Dermis blood vessel endothelial cell (primary cell): ENCODE results near the gene DEFB129. TPM values are rescaled to one million over a fixed set of nuclear protein-coding genes. Genes with fewer than 3 reads are reported as not detected.
"Not testable (repeated sequence)": the region's sequence is repeated elsewhere in the genome, so short reads cannot be mapped to it uniquely, and the experiment has no call there.

ENCODE experiments used
- DNase-seq: peaks from one replicate; pipeline ENCODE4 v3.0.0; 2010
- total RNA-seq: library from RNA; depleted of rRNA; stranded (reverse); fragments of >200 nt; gene quantifications from 2 replicates; pipeline ENCODE4 v1.2.3, GENCODE V29; 2014

The DEFB129 gene
- total RNA-seq, 1 donor from 2014 or later, result not detected

GRCh38 chr20:253447-253846, 26.4 kb downstream of the DEFB129 start:
- DNase-seq, result not testable (repeated sequence)

GRCh38 chr20:257419-257818, 30.4 kb downstream of the DEFB129 start, which contains the start of gene DEFB132:
DEFB132 (plus strand) TSS chr20:257724; CDS start chr20:257779, 55 bp downstream.
- DNase-seq, result no peak

- no peak for DNase-seq
These were observed 31.3 kb downstream of the DEFB129 start for GRCh38 chr20:258269-258858.

DNA sequence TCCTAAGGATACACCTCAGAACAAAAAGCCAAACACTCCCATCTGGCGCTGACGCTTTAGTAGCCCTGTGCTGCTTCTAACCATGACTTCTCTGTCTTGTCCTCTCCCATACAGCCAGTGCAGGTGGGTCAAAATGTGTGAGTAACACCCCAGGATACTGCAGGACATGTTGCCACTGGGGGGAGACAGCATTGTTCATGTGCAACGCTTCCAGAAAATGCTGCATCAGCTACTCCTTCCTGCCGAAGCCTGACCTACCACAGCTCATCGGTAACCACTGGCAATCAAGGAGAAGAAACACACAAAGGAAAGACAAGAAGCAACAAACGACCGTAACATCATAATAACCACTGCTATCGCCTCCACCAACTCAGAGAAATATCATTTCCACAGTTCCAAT, 31.9 kb downstream of the DEFB129 start:
- peak; percentile 53 for DNase-seq

- no peak for DNase-seq
These were observed 32.9 kb downstream of the DEFB129 start for GRCh38 chr20:259981-260380.

DNA sequence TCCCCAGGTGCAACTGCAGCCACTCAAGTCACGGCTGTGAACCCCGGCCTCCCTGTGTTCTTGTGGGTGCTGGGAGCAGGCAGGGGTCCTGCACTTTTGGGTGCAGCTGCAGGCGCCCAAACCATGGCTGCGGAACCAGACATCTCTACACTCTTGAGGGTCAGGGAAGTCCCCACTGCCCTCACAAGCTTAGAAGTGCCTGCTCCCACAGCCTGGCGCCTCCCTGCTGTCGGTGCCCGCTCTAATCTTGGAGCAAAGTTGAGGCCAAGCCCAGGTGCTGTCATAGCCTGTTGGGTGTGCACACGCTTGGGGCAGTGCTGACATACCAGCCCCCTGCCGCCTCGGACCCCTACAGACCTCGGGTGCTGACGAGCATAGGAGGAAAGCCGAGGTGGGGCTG, 36.6 kb downstream of the DEFB129 start:
- DNase-seq, result no peak

- peak; percentile 89 for DNase-seq
These were observed 39.8 kb downstream of the DEFB129 start for GRCh38 chr20:266596-267562.

- no peak for DNase-seq
These were observed 43.5 kb downstream of the DEFB129 start for GRCh38 chr20:270517-270916.

GRCh38 chr20:271069-271468, 44.0 kb downstream of the DEFB129 start:
- no peak for DNase-seq

DNA sequence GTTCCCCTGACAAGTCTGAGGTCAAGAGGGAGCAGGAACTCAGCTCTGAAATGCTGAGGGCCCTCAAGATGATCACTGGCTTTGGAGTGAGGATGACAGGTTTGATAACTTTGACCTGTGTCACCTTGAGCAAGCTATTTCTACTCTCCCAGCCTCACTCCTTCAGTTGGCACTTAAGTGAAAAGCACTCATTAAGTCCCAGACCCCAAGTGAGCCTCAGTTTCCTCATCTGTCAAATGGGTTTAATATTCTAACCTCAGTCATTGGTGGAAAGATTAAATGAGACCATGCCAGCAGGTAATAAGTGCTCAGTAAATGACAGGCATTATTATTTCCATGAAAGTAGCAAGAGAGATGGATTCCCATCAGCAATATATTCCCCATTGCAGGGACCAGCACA, 44.5 kb downstream of the DEFB129 start:
- no peak for DNase-seq

- no peak for DNase-seq
These were observed 45.7 kb downstream of the DEFB129 start for GRCh38 chr20:272718-273117.

GRCh38 chr20:273884-274283, 46.8 kb downstream of the DEFB129 start:
- DNase-seq, result no peak

- no peak for DNase-seq
These were observed 48.7 kb downstream of the DEFB129 start for GRCh38 chr20:275791-276190.

DNA sequence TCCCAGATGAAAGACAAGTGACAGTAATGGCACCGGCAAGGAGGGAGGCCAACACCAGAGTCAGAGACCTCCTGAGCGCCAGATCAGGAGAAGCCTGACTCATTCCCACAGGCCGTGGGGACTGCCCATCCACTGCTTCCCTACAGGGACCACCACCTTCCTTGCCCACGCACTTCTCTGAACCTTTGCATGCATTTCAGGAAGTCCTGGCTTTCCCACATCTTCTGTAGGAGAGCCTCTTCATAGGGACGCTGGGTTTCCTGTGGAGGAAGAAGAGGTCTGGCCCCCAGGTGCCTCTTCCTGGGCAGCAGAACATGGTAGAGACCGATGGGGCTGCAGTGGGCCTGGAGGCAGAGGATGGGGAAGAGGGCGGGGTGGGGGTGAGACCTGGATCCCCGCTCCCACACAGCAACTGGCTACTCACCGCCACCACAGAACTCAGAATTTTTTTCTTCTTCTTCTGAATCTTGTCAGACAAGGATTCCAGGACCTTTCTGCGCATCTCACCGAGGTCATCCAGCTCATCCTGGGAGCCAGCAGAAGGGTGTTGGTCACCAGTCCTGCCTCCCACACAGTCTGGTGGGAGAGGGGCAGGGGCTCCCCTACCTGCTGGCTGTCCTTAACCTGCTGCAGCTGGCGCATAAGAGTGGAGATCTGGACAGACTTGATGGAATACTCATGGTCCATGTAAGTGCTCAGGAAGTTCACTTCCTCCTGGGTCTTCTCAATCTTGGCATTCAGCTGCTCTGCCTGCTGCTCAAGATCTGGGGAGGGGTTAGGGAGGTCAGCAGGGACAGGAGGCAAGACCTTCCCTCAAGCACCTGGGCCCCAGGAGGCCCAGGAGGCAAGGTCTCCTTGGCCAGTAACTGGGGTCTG, 49.8 kb downstream of the DEFB129 start:
- DNase-seq, result no peak

- no peak for DNase-seq
These were observed 50.4 kb downstream of the DEFB129 start for GRCh38 chr20:277496-277781.

DNA sequence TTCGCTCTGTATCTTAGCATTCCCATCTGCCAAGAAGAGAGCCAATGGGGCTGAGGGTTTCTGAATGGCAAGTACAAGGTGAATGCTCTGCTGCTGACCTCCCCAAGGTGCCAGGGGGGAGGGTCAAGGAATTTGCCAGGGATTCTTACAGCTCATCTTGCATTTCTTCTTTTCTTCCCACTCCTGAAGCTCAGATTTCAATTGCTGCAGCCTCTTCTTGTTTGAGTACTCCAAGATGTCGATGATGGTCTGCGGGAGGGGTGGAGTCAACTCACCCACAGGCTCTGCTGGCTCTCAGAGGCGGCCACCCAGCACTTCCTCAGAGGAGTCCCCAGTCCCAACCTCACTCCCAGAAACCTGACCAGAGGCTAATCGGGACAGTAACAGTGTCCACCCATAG, 51.1 kb downstream of the DEFB129 start:
- no peak for DNase-seq

DNA sequence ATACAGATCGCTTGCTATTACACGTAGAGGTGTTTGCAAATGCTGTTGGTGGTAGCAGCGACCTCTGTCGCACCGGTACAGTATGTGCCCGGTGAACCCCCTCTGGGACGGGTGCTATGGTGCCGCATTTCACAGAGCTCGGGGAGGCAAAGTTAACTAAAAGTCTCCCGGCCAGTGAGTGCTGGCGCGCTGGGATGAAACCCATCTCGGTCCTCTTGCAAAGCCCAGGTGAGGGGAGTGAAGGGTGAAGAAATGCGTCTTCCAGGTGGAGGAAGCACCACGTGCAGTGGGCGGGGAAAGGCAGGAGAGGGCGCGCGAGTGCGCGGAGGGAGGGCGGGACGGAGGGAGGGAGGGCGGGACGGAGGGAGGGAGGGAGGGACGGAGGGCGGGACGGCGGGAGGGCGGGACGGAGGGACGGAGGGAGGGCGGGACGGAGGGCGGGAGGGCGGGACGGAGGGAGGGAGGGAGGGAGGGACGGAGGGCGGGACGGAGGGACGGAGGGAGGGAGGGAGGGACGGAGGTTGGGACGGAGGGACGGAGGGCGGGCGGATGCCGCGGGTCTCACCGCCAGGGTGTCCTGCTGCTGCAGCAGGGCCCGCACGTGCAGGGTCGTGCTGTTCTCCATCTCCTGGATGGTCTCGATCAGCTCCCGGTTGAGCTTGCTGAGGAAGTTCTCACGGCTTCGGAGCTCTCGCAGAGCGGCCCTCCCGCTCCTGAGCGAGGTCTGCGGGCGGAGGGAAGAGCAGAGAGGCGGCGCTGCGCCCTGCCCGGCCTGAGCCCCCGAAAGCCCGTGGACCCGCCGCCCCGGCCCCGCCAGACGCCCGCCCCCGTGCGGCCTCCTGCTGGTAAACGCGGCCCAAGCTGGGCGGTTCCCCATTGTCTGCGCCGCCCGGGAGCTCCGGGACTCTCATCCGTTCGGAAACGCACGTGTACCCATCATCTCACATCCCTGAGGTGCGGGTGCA, 51.8 kb downstream of the DEFB129 start:
- DNase-seq, result peak; percentile 67

Other genes with a start within 250 kb of the DEFB129 start
- not detected in 2 replicates for gene DEFB125, start 139.6 kb upstream of the DEFB129 start, total RNA-seq
- not detected in 2 replicates for gene DEFB126, start 84.7 kb upstream of the DEFB129 start, total RNA-seq
- gene DEFB127, start 69.8 kb upstream of the DEFB129 start, total RNA-seq, result not detected in 2 replicates
- not detected in 2 replicates for gene DEFB128, start 37.5 kb upstream of the DEFB129 start, total RNA-seq
- not detected in 2 replicates for gene DEFB132, start 30.5 kb downstream of the DEFB129 start, total RNA-seq
- gene C20orf96, start 63.5 kb downstream of the DEFB129 start, total RNA-seq, result 3.2 and 6.7 TPM in 2 replicates
- gene ZCCHC3, start 70.3 kb downstream of the DEFB129 start, total RNA-seq, result 18.8 and 23.8 TPM in 2 replicates
- 4.4 and 8.1 TPM in 2 replicates for gene SOX12, start 98.3 kb downstream of the DEFB129 start, total RNA-seq
- 18.0 and 40.2 TPM in 2 replicates for gene NRSN2, start 119.9 kb downstream of the DEFB129 start, total RNA-seq
- gene TRIB3, start 153.5 kb downstream of the DEFB129 start, total RNA-seq, result 49.2 and 62.1 TPM in 2 replicates
- 111 and 116 TPM in 2 replicates for gene RBCK1, start 181.0 kb downstream of the DEFB129 start, total RNA-seq
- gene TBC1D20, start 235.3 kb downstream of the DEFB129 start, total RNA-seq, result 30.5 and 33.0 TPM in 2 replicates